ENCODE data around the gene PHYH. TPM values are rescaled to one million over a fixed set of nuclear protein-coding genes. Genes with fewer than 3 reads are reported as not detected.

PHYH gene
- total RNA-seq, 1 experiment from 2014 or later: 48.4 TPM

Other genes with a start within 250 kb of the PHYH start
- gene OPTN, start 199.9 kb downstream of the PHYH start, total RNA-seq (2014; rRNA removed): 41.9 and 45.1 TPM in 2 replicates
- gene MCM10, start 138.5 kb downstream of the PHYH start, total RNA-seq (2014; rRNA removed): 26.1 and 29.6 TPM in 2 replicates
- gene UCMA, start 65.7 kb downstream of the PHYH start, total RNA-seq (2014; rRNA removed): not detected in 2 replicates
- 53.5 and 60.7 TPM in 2 replicates for gene SEPHS1, start 48.2 kb upstream of the PHYH start, total RNA-seq (2014; rRNA removed)
- gene BEND7, start 228.9 kb upstream of the PHYH start, total RNA-seq (2014; rRNA removed): 4.2 and 5.6 TPM in 2 replicates